ENCODE results near the gene ROR2.

Gene ROR2

DNA sequence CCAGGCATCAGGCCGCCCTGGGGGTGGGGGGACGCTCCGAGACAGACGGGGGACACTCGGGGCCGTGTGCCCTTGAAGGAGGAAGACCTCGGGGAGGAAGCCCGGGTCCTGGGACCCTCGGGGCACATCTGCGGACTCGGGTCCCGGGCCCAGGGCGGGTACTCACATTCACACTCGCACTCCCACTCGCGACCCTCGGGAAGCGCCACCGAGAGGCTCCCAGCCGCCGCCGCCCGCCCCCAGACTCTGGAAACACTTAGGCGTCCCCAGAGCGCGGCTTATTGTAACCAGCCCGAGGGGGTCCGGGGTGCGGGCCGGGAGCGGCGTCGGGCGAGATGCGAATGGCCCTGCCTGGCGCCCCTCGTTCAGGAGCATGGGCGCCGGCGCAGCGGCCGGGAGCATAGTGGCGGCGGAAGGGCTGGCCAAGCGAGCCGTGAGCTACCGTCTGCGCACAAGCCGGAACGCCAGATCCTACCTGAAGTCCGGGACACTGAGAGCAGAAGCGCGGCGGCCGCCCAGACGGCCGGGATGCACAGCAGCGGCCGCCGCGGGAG is 559 bp downstream of the ROR2 start:
- no peak for TF ChIP-seq RARB (CRISPR knock-in tag; IDR thresholded peaks at IDR 0.05)
- peak; percentile 23; the same call in 2 of the 3 replicates for ATAC-seq

DNA sequence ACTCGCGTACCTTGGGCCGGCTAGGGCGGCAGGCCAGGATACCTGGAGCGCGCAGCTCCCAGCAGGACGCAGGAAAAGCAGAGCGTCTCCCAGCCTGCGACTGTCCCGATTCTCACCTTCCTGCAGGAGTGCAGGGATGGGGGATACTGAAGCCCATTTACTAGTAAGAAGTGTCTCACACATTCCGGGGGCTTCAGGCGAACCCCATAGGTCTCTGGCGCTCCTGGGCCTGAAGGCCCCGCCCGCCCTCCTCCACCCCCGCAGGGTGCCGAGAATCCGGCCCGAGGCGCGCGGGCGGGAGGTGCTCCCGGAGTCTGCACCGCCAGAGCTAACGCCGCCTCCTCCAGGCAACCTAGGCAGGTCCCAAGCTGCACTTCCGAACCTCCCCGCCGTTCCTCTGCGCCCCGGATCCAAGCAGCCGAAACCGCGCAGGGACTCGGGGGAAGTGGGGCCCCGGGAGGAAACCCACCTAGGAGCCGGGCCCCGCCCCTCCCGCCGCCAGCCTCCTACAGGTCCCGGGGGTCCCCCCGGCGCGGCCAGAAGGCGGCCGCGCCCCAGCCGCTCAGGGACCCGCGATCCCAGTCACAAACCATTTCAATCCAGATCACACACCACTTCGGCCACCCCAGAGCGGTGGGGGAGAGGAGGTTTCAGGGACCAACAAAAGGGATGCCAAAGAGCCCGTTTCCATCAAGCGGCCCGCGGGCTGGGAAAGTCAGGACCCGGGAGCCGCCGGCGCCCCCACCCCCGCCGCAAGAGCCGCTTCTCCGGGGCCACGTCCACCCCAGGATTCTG is 1.2 kb downstream of the ROR2 start:
- ATAC-seq = peak; percentile 80
- TF ChIP-seq ZNF70 (CRISPR knock-in tag; IDR thresholded peaks at IDR 0.05) (no peak), RARB (CRISPR knock-in tag; IDR thresholded peaks at IDR 0.05) (no peak), TCF4 (CRISPR knock-in tag; IDR thresholded peaks at IDR 0.05; ENCODE audit: borderline replicate concordance) (no peak), ESRRG (CRISPR knock-in tag; IDR thresholded peaks at IDR 0.05) (no peak), PPARA (CRISPR knock-in tag; IDR thresholded peaks at IDR 0.05; ENCODE audit: borderline replicate concordance) (no peak), GLIS3 (CRISPR knock-in tag; IDR thresholded peaks at IDR 0.05) (no peak), ZC3H10 (CRISPR knock-in tag; IDR thresholded peaks at IDR 0.05) (no peak), CSDC2 (CRISPR knock-in tag; IDR thresholded peaks at IDR 0.05) (no peak), OSR1 (CRISPR knock-in tag; IDR thresholded peaks at IDR 0.05) (no peak), ARNTL (CRISPR knock-in tag; IDR thresholded peaks at IDR 0.05; ENCODE audit: borderline replicate concordance, low read depth) (no peak), SNAI2 (CRISPR knock-in tag; IDR thresholded peaks at IDR 0.05) (no peak), ZFP3 (CRISPR knock-in tag; IDR thresholded peaks at IDR 0.05) (no peak), ISL1 (CRISPR knock-in tag; IDR thresholded peaks at IDR 0.05) (no peak), TOX (CRISPR knock-in tag; IDR thresholded peaks at IDR 0.05; ENCODE audit: borderline replicate concordance) (no peak), ZFP30 (CRISPR knock-in tag; IDR thresholded peaks at IDR 0.05) (no peak), ZNF8 (CRISPR knock-in tag; IDR thresholded peaks at IDR 0.05) (no peak)
- TF ChIP-seq, protein P1, sequence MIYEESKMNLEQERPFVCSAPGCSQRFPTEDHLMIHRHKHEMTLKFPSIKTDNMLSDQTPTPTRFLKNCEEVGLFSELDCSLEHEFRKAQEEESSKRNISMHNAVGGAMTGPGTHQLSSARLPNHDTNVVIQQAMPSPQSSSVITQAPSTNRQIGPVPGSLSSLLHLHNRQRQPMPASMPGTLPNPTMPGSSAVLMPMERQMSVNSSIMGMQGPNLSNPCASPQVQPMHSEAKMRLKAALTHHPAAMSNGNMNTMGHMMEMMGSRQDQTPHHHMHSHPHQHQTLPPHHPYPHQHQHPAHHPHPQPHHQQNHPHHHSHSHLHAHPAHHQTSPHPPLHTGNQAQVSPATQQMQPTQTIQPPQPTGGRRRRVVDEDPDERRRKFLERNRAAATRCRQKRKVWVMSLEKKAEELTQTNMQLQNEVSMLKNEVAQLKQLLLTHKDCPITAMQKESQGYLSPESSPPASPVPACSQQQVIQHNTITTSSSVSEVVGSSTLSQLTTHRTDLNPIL (CRISPR knock-in tag; IDR thresholded peaks at IDR 0.05; ENCODE audit: low read depth) = no peak
- TF ChIP-seq, protein P2, sequence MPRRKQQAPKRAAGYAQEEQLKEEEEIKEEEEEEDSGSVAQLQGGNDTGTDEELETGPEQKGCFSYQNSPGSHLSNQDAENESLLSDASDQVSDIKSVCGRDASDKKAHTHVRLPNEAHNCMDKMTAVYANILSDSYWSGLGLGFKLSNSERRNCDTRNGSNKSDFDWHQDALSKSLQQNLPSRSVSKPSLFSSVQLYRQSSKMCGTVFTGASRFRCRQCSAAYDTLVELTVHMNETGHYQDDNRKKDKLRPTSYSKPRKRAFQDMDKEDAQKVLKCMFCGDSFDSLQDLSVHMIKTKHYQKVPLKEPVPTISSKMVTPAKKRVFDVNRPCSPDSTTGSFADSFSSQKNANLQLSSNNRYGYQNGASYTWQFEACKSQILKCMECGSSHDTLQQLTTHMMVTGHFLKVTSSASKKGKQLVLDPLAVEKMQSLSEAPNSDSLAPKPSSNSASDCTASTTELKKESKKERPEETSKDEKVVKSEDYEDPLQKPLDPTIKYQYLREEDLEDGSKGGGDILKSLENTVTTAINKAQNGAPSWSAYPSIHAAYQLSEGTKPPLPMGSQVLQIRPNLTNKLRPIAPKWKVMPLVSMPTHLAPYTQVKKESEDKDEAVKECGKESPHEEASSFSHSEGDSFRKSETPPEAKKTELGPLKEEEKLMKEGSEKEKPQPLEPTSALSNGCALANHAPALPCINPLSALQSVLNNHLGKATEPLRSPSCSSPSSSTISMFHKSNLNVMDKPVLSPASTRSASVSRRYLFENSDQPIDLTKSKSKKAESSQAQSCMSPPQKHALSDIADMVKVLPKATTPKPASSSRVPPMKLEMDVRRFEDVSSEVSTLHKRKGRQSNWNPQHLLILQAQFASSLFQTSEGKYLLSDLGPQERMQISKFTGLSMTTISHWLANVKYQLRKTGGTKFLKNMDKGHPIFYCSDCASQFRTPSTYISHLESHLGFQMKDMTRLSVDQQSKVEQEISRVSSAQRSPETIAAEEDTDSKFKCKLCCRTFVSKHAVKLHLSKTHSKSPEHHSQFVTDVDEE (CRISPR knock-in tag; IDR thresholded peaks at IDR 0.05) = no peak
- TF ChIP-seq, protein P3, sequence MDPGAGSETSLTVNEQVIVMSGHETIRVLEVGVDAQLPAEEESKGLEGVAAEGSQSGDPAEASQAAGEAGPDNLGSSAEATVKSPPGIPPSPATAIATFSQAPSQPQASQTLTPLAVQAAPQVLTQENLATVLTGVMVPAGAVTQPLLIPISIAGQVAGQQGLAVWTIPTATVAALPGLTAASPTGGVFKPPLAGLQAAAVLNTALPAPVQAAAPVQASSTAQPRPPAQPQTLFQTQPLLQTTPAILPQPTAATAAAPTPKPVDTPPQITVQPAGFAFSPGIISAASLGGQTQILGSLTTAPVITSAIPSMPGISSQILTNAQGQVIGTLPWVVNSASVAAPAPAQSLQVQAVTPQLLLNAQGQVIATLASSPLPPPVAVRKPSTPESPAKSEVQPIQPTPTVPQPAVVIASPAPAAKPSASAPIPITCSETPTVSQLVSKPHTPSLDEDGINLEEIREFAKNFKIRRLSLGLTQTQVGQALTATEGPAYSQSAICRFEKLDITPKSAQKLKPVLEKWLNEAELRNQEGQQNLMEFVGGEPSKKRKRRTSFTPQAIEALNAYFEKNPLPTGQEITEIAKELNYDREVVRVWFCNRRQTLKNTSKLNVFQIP (CRISPR knock-in tag; IDR thresholded peaks at IDR 0.05; ENCODE audit: borderline replicate concordance, low read depth) = no peak
- TF ChIP-seq, protein P4, sequence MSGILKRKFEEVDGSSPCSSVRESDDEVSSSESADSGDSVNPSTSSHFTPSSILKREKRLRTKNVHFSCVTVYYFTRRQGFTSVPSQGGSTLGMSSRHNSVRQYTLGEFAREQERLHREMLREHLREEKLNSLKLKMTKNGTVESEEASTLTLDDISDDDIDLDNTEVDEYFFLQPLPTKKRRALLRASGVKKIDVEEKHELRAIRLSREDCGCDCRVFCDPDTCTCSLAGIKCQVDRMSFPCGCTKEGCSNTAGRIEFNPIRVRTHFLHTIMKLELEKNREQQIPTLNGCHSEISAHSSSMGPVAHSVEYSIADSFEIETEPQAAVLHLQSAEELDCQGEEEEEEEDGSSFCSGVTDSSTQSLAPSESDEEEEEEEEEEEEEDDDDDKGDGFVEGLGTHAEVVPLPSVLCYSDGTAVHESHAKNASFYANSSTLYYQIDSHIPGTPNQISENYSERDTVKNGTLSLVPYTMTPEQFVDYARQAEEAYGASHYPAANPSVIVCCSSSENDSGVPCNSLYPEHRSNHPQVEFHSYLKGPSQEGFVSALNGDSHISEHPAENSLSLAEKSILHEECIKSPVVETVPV (CRISPR knock-in tag; IDR thresholded peaks at IDR 0.05) = no peak

DNA sequence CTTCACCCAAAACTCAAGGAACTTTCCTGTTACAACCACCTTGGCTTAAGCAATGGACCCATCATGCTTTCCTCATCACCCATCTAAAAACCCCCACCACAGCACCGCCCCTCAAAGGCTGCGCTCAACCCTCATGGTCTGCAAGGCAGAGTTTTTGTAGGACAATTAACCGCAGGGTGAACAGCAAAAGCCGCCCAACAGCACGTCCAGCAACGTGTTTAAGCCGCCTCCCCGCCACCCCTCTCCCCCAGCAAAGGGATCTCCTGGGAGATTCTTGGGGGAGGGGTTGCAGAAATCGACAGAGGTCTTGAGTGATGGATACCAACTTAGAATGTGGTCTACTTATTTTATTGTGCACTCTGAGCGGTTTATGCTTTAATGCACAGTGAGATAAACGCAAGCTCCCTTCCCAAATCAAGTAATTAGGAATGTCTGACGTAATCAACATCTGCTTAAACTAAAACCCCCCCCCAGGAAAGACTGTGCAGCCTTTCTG is 1.9 kb downstream of the ROR2 start:
- TF ChIP-seq ZFP30 (CRISPR knock-in tag; IDR thresholded peaks at IDR 0.05) (no peak), TCF4 (CRISPR knock-in tag; IDR thresholded peaks at IDR 0.05; ENCODE audit: borderline replicate concordance) (0 out of 2 replicates have a peak, but pooled peaks have one; percentile 12), CSDC2 (CRISPR knock-in tag; IDR thresholded peaks at IDR 0.05) (no peak)
- no peak for ATAC-seq

Data from SK-N-SH treated with all-trans-retinoic acid at 6 μM for 48 hours (cell line).